Stimulated activated CD4-positive, alpha-beta T cell treated with anti-CD3 and anti-CD28 coated beads, Interleukin-15, amount 100 ng/mL, for 24 hours (primary cell): Measurements from ENCODE around the gene TIGAR.
A peak's percentile ranks its signal among the peaks of the same experiment; 100 is the strongest.

Source experiments
- DNase-seq: peaks from one replicate; pipeline ENCODE4 v3.0.0-alpha.2; 2020

TIGAR gene

GRCh38 chr12:4283512-4284255, 37.3 kb upstream of the TIGAR start:
- DNase-seq, result no peak

DNA sequence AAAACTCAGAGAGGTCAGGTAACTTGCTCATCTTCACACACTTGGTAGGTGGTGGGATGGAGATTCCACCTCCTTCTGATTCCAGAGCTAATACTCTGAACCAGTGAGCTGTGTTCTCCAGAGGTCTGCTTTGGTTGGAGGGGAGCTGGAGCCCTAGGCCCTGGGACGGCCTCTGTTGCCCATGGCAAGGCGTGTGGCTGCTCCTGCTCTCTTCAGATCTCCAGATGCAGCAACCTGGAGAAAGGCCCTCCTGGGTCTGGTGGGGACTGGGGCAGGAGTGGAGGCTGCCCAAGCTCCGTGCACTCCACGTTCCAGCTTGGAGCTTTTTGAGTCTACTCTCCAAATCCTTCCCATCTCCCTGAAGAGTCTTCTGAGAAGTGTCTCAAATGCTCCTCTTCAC, 36.7 kb upstream of the TIGAR start:
- DNase-seq, result no peak

DNA sequence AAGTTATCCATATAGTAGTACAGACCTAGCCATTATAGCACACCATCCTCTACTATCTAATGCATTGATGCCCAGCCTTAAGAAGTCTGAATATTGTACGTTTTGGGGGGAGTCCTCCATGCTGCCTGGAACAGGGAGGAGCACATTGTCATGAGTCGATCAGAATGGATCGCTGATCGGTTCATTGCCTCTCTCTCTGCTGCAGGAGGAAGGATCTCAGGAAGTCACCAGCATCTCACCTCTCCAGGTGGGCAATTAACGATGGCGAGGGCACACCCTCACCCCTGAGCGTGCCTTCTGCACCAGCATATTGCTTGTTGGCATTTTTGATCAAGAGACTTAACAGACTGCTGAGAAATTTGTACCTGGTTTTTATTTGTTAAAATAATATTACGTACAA, 35.9 kb upstream of the TIGAR start:
- no peak for DNase-seq

DNA sequence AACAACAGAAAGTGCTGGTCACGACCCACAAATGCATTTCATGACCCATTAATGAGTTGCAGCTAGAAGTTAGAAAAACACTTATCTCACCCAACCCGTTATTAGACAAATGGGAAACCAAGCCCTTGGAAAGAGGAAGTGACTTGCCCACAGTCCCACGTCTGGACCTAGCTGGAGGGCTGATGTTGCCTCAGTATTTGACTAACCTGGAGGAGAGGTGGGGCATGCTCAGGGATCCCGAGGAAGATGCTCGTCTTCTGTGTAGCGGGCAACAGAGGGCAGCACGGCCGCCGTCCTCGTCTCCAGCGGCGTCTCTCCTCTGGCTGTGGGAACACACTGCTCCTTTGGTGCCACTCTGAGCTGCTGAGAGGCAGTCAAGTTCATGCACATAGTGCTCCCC, 34.8 kb upstream of the TIGAR start:
- DNase-seq, result no peak

GRCh38 chr12:4286771-4287317, 34.2 kb upstream of the TIGAR start:
- no peak for DNase-seq

DNA sequence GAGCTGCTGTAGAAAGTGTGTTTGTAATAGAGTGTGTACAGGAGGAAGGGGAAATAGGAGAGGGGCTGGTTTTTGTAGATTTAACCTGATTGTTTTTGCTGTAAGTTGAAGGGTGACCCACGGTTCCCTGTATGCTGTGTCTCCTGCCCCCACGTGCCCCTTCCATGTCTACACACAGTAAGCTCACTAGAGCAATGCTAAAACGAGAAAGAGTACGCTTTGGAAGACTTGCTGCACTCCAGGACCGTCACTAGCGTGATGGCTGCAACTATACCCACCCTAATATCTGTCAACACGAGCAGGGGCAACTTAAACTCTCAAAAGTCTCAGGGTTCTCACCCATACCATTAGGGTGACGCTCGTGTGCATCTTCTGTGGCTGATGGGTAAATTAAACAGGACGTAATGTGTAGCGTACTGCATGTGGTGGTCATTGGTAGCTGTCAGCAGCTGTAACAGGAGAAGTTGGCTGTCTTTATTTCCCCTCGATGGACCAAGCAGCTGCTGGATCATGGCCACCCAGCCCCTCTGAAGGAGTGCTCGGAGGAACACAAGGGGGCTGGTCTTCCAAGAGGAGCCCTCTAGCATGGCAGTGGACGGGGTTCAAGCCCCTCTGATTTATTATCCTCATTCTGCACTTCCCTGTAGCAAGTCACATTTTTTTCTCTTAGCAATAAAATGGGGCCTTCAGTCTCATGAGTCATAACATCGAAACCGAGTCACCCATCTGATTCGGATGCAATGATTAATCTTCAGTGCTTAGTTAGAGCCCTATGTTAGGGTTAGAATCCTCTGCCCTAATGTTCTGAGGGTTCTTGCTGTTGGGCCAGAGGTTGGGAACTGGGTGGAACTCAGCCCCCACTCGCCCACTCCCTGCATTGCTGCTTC, 33.4 kb upstream of the TIGAR start:
- DNase-seq, result no peak

- no peak for DNase-seq
These were observed 32.5 kb upstream of the TIGAR start for GRCh38 chr12:4288296-4289131.

- no peak for DNase-seq
These were observed 31.7 kb upstream of the TIGAR start for GRCh38 chr12:4289231-4289878.

GRCh38 chr12:4289998-4290790, 30.8 kb upstream of the TIGAR start:
- peak; percentile 0 for DNase-seq

- DNase-seq, result no peak
These were observed 28.5 kb upstream of the TIGAR start for GRCh38 chr12:4292341-4293073.

DNA sequence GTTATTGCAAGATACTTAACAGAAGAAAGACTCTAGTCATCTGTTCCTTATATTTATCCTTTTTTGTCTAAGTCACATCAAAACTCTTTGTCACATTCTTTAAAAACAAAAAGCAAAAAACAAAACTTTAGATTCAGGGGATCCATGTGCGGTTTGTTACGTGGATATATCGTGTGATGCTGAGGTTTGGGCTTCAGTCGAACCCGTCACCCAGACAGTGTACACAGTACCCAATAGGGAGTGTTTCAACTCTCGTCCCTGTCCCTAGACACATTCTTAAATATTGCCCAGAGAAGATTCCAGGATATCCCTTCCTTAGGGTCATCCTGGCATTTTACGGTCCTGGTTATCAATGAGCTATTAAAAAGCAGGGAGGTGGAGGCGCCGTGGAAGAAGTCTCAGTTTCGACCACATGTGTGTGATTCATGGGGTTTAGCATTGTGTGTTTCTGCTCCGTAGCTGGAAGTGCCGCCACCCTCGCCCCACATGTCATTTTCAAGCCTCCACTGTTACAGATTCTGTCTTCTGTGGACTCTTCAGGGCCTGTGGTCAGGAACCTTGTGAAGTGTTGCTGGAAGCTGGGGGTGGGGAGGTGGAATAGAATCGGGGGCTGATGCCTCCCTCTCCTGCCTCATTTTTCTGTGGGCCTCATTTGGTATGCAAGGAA, 27.6 kb upstream of the TIGAR start:
- DNase-seq, result peak; percentile 70

DNA sequence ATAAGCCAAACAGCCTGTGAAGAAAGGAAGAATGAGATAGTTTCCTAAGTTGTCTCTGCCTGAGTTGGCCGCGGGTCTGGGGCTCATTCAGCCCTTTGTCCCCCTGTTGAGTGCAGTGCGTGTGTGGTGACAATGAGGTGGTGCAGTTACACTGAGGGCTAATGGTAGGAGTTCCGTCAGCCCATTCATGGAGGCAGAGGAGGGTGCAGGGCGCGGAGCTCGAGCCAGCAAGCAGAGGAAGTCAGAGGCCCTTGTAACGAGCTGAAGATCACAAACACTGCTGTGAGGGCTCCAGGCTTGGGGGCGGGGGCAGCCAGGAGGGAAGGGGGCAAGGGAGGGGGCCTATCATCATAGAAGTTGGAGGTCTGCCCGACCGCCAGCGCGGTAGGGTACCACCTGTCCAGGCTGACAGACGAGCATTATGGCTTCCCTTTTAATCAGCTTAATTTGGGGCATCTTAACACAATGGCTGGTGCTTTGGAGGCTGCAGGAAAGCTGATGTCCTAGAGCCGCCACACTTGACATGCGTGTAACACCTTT, 27.0 kb upstream of the TIGAR start:
- DNase-seq, result no peak

DNA sequence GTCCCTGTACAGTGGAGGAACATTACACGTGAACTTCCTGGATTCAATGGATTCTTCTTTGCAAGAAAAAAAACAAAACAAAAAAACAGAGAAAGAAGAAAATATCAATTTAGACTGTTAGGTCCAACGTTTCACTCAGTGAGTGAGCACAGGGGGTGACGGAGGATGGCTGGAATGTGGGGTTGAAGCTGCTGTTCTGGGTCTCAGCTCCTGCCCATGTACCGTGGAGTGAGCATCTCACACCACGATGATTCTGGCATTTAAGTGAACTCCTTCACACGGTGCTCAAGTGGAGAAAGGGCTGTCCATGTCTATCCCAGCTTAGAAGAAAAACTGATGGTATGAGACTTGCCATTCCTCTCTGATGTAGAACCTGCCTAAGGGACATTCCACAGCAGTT, 24.3 kb upstream of the TIGAR start:
- DNase-seq, result no peak

- DNase-seq, result no peak
These were observed 23.4 kb upstream of the TIGAR start for GRCh38 chr12:4297617-4298016.

DNA sequence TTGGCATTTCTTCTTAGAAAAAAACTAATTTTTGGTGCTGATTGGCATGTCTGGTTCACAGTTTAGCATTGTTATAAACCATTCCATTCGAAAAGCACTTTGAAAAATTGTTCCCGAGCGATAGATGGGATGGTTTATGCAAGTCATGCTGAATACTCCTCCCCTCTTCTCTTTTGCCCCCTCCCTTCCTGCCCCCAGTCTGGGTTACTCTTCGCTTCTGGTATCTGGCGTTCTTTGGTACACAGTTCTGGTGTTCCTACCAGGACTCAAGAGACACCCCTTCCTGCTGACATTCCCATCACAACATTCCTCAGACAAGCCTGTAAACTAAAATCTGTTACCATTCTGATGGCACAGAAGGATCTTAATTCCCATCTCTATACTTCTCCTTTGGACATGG, 20.1 kb upstream of the TIGAR start:
- no peak for DNase-seq

DNA sequence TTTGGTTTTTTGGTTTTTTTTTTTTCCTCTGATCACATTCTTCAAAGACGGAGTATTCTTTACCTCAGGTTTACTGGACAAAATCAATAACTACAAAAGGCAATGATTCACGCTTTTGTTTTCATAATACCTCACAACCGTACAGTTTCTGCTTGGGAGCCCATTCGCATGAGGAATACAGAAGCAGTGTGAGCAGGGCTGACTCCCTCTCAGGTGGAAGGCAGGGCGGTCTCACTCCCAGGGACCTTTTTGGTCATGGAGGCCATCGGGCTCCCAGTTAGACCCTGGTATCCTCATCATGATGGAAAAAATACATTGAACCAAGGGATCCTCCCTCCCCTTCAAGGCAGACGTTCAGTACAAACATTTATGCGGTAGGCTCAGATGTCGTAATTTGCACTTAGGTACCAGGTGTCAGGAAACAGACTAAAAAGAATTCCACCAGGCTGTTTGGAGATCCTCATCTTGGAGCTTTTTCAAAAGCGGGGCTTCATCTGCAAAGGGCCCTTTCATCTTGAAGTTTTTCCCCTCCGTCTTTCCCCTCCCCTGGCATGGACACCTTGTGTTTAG, 19.0 kb upstream of the TIGAR start:
- no peak for DNase-seq

DNA sequence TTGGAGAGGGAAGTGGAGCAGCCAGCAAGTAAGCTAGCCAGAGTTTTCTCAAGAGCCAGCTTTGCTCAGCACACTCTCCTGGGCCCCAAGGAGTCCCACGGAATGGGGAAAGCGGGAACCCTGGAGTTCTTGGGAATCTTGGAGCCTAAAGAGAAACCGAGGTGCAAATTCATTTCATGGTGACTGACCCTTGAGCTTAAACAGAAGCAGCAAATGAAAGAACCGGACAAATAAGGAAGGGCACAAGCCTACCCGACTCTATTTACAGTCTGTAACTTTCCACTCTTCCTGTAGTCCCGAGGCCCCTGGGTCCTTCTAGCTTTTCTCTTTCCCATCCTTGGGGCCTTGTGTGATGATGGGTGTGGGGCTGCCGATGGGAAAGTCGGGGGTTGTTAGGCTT, 18.1 kb upstream of the TIGAR start:
- DNase-seq, result no peak

DNA sequence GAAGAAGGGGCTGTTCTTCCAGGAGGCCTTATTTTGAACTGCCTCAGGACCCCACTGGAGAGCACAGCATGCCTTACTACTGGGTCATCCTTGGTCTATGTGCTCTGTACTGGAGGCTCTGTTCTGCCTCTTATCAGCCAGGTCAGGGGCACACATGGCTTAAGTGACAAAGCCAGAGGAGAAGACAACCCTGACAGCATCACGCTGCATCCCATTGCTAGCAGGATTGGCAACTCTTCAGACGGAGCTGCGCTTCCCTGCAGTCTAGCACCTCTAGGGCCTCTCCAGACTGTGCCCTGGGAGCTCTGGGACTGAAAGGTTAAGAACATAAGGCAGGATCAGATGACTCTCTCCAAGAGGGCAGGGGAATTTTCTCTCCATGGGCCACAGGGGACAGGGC, 17.3 kb upstream of the TIGAR start:
- no peak for DNase-seq

GRCh38 chr12:4307593-4308333, 13.2 kb upstream of the TIGAR start:
- no peak for DNase-seq
